ENCODE results near the gene DCUN1D2.
A peak's percentile ranks its signal among the peaks of the same experiment; 100 is the strongest.

Gene DCUN1D2

GRCh38 chr13:113483081-113483480 is 7.4 kb downstream of the DCUN1D2 start:
- DNase-seq (ENCODE audit: insufficient read length, low spot score) = no peak
- no peak for TF ChIP-seq CTCF (IDR thresholded peaks at IDR 0.05; ENCODE audit: insufficient read depth, missing control alignments)
- no peak for FAIRE-seq

- FAIRE-seq (peak; percentile 35), DNase-seq (ENCODE audit: insufficient read length, low spot score) (no peak)
- TF ChIP-seq CTCF (IDR thresholded peaks at IDR 0.05; ENCODE audit: insufficient read depth, missing control alignments) = no peak
Measured at GRCh38 chr13:113479179-113479578, 11.3 kb downstream of the DCUN1D2 start.

- no peak for DNase-seq (ENCODE audit: insufficient read length, low spot score)
- no peak for FAIRE-seq
- TF ChIP-seq CTCF (IDR thresholded peaks at IDR 0.05; ENCODE audit: insufficient read depth, missing control alignments) = no peak
Measured at GRCh38 chr13:113477724-113478123, 12.8 kb downstream of the DCUN1D2 start.

- no peak for FAIRE-seq
- no peak for TF ChIP-seq CTCF (IDR thresholded peaks at IDR 0.05; ENCODE audit: insufficient read depth, missing control alignments)
- DNase-seq (ENCODE audit: insufficient read length, low spot score) = no peak
Measured at GRCh38 chr13:113476811-113477210, 13.7 kb downstream of the DCUN1D2 start.

GRCh38 chr13:113475911-113476310 is 14.6 kb downstream of the DCUN1D2 start:
- FAIRE-seq = no peak
- no peak for TF ChIP-seq CTCF (IDR thresholded peaks at IDR 0.05; ENCODE audit: insufficient read depth, missing control alignments)
- DNase-seq (ENCODE audit: insufficient read length, low spot score) = no peak

- no peak for DNase-seq (ENCODE audit: insufficient read length, low spot score)
- no peak for TF ChIP-seq CTCF (IDR thresholded peaks at IDR 0.05; ENCODE audit: insufficient read depth, missing control alignments)
- no peak for FAIRE-seq
Measured at GRCh38 chr13:113475280-113475679, 15.2 kb downstream of the DCUN1D2 start.

GRCh38 chr13:113474179-113474578 is 16.3 kb downstream of the DCUN1D2 start:
- no peak for FAIRE-seq

More at GRCh38 chr13:113474179-113474578, 16.3 kb downstream of the DCUN1D2 start:
- DNase-seq (ENCODE audit: insufficient read length, low spot score) = no peak
- no peak for TF ChIP-seq CTCF (IDR thresholded peaks at IDR 0.05; ENCODE audit: insufficient read depth, missing control alignments)
